ENCODE results near the gene ME3.

The ME3 gene

GRCh38 chr11:86477495-86478155, 194.8 kb downstream of the ME3 start:
- no peak overlapping the region for H3K4me3 ChIP-seq (ENCODE audit: low read length)
- DNase-seq, result no peak
- H3K79me2 ChIP-seq (ENCODE audit: low read length), result no peaks in the 10 kb centered on the region
- no peaks in the 10 kb centered on the region for H3K4me1 ChIP-seq (ENCODE audit: low read length)
- TF ChIP-seq CTCF (IDR thresholded peaks at IDR 0.05; ENCODE audit: low read length), result no peak
- TF ChIP-seq EZH2phosphoT487 (IDR thresholded peaks at IDR 0.05; ENCODE audit: low read length), result no peak
- no peak for TF ChIP-seq EZH2 (optimal IDR thresholded peaks at IDR 0.05; ENCODE audit: low read depth, low read length)
- H2AFZ ChIP-seq (ENCODE audit: low read length), result no peak overlapping the region
- no peaks in the 10 kb centered on the region for H3K27me3 ChIP-seq (replicated peaks; ENCODE audit: insufficient read depth, low read length)
- no peaks in the 10 kb centered on the region for H3K9me2 ChIP-seq (replicated peaks; ENCODE audit: insufficient read depth, low read length)
- no peak overlapping the region for H3K27ac ChIP-seq (ENCODE audit: low read length)
- H3F3A ChIP-seq (ENCODE audit: insufficient read depth, low read length), result no peaks in the 10 kb centered on the region
- H3K4me2 ChIP-seq (ENCODE audit: low read depth, low read length), result no peak overlapping the region
- no peak overlapping the region for H3K9ac ChIP-seq (ENCODE audit: low read length)
- H3K9me3 ChIP-seq (replicated peaks; ENCODE audit: insufficient read depth, low read length), result no peaks in the 10 kb centered on the region
- H4K20me1 ChIP-seq (ENCODE audit: insufficient read depth, low read length), result no peaks in the 10 kb centered on the region
- no peaks in the 10 kb centered on the region for H3K36me3 ChIP-seq (replicated peaks; ENCODE audit: insufficient read depth, low read length)

- H3F3A ChIP-seq (ENCODE audit: insufficient read depth, low read length), result no peaks in the 10 kb centered on the region
- no peaks in the 10 kb centered on the region for H3K79me2 ChIP-seq (ENCODE audit: low read length)
Observed at GRCh38 chr11:86476109-86476861, 196.1 kb downstream of the ME3 start.

GRCh38 chr11:86475027-86475426, 197.4 kb downstream of the ME3 start:
- no peaks in the 10 kb centered on the region for H3K9me3 ChIP-seq (replicated peaks; ENCODE audit: insufficient read depth, low read length)
- no peak overlapping the region for H3K9ac ChIP-seq (ENCODE audit: low read length)
- H3K4me3 ChIP-seq (ENCODE audit: low read length), result no peak overlapping the region
- no peak overlapping the region for H3K27ac ChIP-seq (ENCODE audit: low read length)
- H3K79me2 ChIP-seq (ENCODE audit: low read length), result no peaks in the 10 kb centered on the region
- no peaks in the 10 kb centered on the region for H4K20me1 ChIP-seq (ENCODE audit: insufficient read depth, low read length)
- H3K36me3 ChIP-seq (replicated peaks; ENCODE audit: insufficient read depth, low read length), result no peaks in the 10 kb centered on the region
- TF ChIP-seq EZH2 (optimal IDR thresholded peaks at IDR 0.05; ENCODE audit: low read depth, low read length) (no peak), EZH2phosphoT487 (IDR thresholded peaks at IDR 0.05; ENCODE audit: low read length) (no peak), CTCF (IDR thresholded peaks at IDR 0.05; ENCODE audit: low read length) (no peak)
- no peaks in the 10 kb centered on the region for H3K27me3 ChIP-seq (replicated peaks; ENCODE audit: insufficient read depth, low read length)
- H2AFZ ChIP-seq (ENCODE audit: low read length), result no peak overlapping the region
- H3K4me2 ChIP-seq (ENCODE audit: low read depth, low read length), result no peak overlapping the region
- no peak for DNase-seq
- no peaks in the 10 kb centered on the region for H3K9me2 ChIP-seq (replicated peaks; ENCODE audit: insufficient read depth, low read length)
- no peaks in the 10 kb centered on the region for H3F3A ChIP-seq (ENCODE audit: insufficient read depth, low read length)
- H3K4me1 ChIP-seq (ENCODE audit: low read length), result no peaks in the 10 kb centered on the region

More at GRCh38 chr11:86476109-86476861, 196.1 kb downstream of the ME3 start:
- H3K27ac ChIP-seq (ENCODE audit: low read length), result no peak overlapping the region
- H2AFZ ChIP-seq (ENCODE audit: low read length), result no peak overlapping the region
- no peaks in the 10 kb centered on the region for H3K9me2 ChIP-seq (replicated peaks; ENCODE audit: insufficient read depth, low read length)
- no peak overlapping the region for H3K9ac ChIP-seq (ENCODE audit: low read length)
- no peak for TF ChIP-seq EZH2 (optimal IDR thresholded peaks at IDR 0.05; ENCODE audit: low read depth, low read length)
- no peak for TF ChIP-seq EZH2phosphoT487 (IDR thresholded peaks at IDR 0.05; ENCODE audit: low read length)
- TF ChIP-seq CTCF (IDR thresholded peaks at IDR 0.05; ENCODE audit: low read length), result no peak
- H3K27me3 ChIP-seq (replicated peaks; ENCODE audit: insufficient read depth, low read length), result no peaks in the 10 kb centered on the region
- no peak overlapping the region for H3K4me2 ChIP-seq (ENCODE audit: low read depth, low read length)
- H3K4me3 ChIP-seq (ENCODE audit: low read length), result no peak overlapping the region
- no peaks in the 10 kb centered on the region for H3K36me3 ChIP-seq (replicated peaks; ENCODE audit: insufficient read depth, low read length)
- no peaks in the 10 kb centered on the region for H3K4me1 ChIP-seq (ENCODE audit: low read length)
- no peaks in the 10 kb centered on the region for H3K9me3 ChIP-seq (replicated peaks; ENCODE audit: insufficient read depth, low read length)
- no peak for DNase-seq
- H4K20me1 ChIP-seq (ENCODE audit: insufficient read depth, low read length), result no peaks in the 10 kb centered on the region

All from MM.1S (cell line).